ENCODE data around the gene COQ7.

COQ7 gene

DNA sequence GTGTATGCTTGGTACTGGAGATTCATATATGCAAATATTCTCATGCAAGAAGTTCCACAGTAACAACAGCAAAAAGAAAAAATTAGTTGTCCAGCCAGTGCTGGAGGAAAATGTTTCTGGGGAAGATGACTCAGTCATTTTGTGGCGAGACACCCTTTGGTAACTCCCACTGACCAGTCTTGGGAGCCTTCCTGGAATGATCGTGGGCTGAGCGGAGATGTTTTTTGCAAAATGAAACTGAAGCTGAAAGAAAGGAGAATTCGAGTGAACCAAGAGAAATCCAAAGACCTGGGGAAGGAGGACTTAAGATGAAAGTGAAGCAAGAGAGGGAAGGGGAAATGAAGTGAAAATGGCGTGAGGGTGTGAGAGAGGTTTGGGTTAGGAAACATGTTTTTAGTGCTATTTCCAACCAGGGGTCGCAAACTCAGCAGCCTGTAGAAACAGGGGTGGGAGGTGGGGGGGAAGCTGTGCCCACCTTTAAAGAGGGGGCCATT lies 51.6 kb downstream of the COQ7 start:
- no peak overlapping the region for H3K4me3 ChIP-seq (ENCODE audit: low read depth, low read length)
- H3K4me1 ChIP-seq, result no peaks in the 10 kb centered on the region
- peaks cover 10% of the 10 kb centered on the region for H3K27me3 ChIP-seq
- no peaks in the 10 kb centered on the region for H3K36me3 ChIP-seq
- H3K9me3 ChIP-seq, result no peaks in the 10 kb centered on the region
- TF ChIP-seq, protein P1, sequence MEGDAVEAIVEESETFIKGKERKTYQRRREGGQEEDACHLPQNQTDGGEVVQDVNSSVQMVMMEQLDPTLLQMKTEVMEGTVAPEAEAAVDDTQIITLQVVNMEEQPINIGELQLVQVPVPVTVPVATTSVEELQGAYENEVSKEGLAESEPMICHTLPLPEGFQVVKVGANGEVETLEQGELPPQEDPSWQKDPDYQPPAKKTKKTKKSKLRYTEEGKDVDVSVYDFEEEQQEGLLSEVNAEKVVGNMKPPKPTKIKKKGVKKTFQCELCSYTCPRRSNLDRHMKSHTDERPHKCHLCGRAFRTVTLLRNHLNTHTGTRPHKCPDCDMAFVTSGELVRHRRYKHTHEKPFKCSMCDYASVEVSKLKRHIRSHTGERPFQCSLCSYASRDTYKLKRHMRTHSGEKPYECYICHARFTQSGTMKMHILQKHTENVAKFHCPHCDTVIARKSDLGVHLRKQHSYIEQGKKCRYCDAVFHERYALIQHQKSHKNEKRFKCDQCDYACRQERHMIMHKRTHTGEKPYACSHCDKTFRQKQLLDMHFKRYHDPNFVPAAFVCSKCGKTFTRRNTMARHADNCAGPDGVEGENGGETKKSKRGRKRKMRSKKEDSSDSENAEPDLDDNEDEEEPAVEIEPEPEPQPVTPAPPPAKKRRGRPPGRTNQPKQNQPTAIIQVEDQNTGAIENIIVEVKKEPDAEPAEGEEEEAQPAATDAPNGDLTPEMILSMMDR (IDR thresholded peaks at IDR 0.05; ENCODE audit: low read depth, low read length), result no peak
- DNase-seq, result no peak

GRCh38 chr16:19119564-19119963 lies 52.1 kb downstream of the COQ7 start:
- TF ChIP-seq, protein P1 (IDR thresholded peaks at IDR 0.05; ENCODE audit: low read depth, low read length), result no peak
- Histone ChIP-seq H3K4me1 (no peaks in the 10 kb centered on the region), H3K9me3 (no peaks in the 10 kb centered on the region), H3K36me3 (no peaks in the 10 kb centered on the region), H3K4me3 (ENCODE audit: low read depth, low read length) (no peak overlapping the region), H3K27me3 (peaks cover 4% of the 10 kb centered on the region)
- no peak for DNase-seq

GRCh38 chr16:19123535-19124178 lies 56.2 kb downstream of the COQ7 start:
- no peaks in the 10 kb centered on the region for H3K27me3 ChIP-seq
- no peaks in the 10 kb centered on the region for H3K9me3 ChIP-seq
- H3K36me3 ChIP-seq, result no peaks in the 10 kb centered on the region
- no peaks in the 10 kb centered on the region for H3K4me1 ChIP-seq
- TF ChIP-seq, protein P1 (IDR thresholded peaks at IDR 0.05; ENCODE audit: low read depth, low read length), result no peak
- H3K4me3 ChIP-seq (ENCODE audit: low read depth, low read length), result no peak overlapping the region
- DNase-seq, result no peak

- Histone ChIP-seq H3K4me1 (no peaks in the 10 kb centered on the region), H3K4me3 (ENCODE audit: low read depth, low read length) (no peak overlapping the region), H3K27me3 (no peaks in the 10 kb centered on the region), H3K9me3 (no peaks in the 10 kb centered on the region), H3K36me3 (no peaks in the 10 kb centered on the region)
- DNase-seq, result no peak
- TF ChIP-seq, protein P1 (IDR thresholded peaks at IDR 0.05; ENCODE audit: low read depth, low read length), result no peak
These were observed 58.9 kb downstream of the COQ7 start for GRCh38 chr16:19126300-19126699.

DNA sequence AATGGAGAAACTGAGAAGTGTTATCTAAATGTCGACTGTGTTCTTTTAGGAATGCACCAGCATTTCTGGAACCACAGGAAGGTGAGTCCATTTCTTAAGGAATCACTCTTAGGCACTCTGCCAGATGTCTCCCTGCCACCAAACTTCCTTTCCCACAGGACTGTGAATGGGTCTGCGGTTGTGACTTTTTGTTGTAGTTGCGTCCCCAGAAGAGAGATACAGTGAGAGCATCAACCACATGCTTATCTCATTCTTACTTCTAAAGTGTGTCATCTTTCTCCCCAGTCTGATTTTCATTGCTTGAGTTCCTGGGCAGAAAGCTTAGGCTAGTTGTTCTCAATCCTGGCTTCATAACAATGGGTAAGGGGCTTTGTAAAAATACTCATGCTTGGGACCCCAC lies 59.8 kb downstream of the COQ7 start:
- H3K36me3 ChIP-seq, result no peaks in the 10 kb centered on the region
- H3K27me3 ChIP-seq, result no peaks in the 10 kb centered on the region
- H3K9me3 ChIP-seq, result no peaks in the 10 kb centered on the region
- H3K4me1 ChIP-seq, result no peaks in the 10 kb centered on the region
- DNase-seq, result no peak
- TF ChIP-seq, protein P1 (IDR thresholded peaks at IDR 0.05; ENCODE audit: low read depth, low read length), result no peak
- no peak overlapping the region for H3K4me3 ChIP-seq (ENCODE audit: low read depth, low read length)

- no peaks in the 10 kb centered on the region for H3K36me3 ChIP-seq
- H3K9me3 ChIP-seq, result no peaks in the 10 kb centered on the region
- H3K27me3 ChIP-seq, result no peaks in the 10 kb centered on the region
- H3K4me1 ChIP-seq, result no peaks in the 10 kb centered on the region
- DNase-seq, result no peak
- no peak overlapping the region for H3K4me3 ChIP-seq (ENCODE audit: low read depth, low read length)
- TF ChIP-seq, protein P1 (IDR thresholded peaks at IDR 0.05; ENCODE audit: low read depth, low read length), result no peak
These were observed 60.3 kb downstream of the COQ7 start for GRCh38 chr16:19127674-19128131.
